ENCODE measurements around the gene ZBTB38. TPM values are rescaled to one million over a fixed set of nuclear protein-coding genes. Genes with fewer than 3 reads are reported as not detected.

Gene ZBTB38
- total and polyA plus RNA-seq, 8 donors = 5.7 to 46.8 (median 30.9) TPM

- WGBS, 2 donors = 87 to 97% methylated on average over 2 of the region's 2 CpGs
- FAIRE-seq (no peak), ATAC-seq (no peak), DNase-seq (no peak)
- Histone ChIP-seq H3K27me3 (no peaks in the 10 kb centered on the region), H3K4me3 (no peak overlapping the region), H3K27ac (no peak overlapping the region), H3K9me3 (no peaks in the 10 kb centered on the region), H3K36me3 (no peaks in the 10 kb centered on the region), H3K4me1 (no peaks in the 10 kb centered on the region)
- intact Hi-C loops (cut with DNase I) = no loop called here
- TF ChIP-seq CTCF (IDR thresholded peaks at IDR 0.05) = no peak
Observed at GRCh38 chr3:141343077-141343476, 25.2 kb upstream of the ZBTB38 start.

- no peak for FAIRE-seq
- no peak for TF ChIP-seq CTCF (IDR thresholded peaks at IDR 0.05)
Observed at GRCh38 chr3:141343865-141344271, 24.4 kb upstream of the ZBTB38 start.

GRCh38 chr3:141345528-141345927, 22.8 kb upstream of the ZBTB38 start:
- Histone ChIP-seq H3K9me3 (no peaks in the 10 kb centered on the region), H3K27ac (no peak overlapping the region), H3K36me3 (no peaks in the 10 kb centered on the region), H3K27me3 (no peaks in the 10 kb centered on the region), H3K4me1 (no peaks in the 10 kb centered on the region), H3K4me3 (no peak overlapping the region)
- no peak for ATAC-seq
- WGBS, 2 donors = 93 to 94% methylated on average over 2 of the region's 2 CpGs
- intact Hi-C loops (cut with DNase I) = no loop called here
- TF ChIP-seq CTCF (IDR thresholded peaks at IDR 0.05) = no peak
- no peak for DNase-seq
- FAIRE-seq = no peak

More at GRCh38 chr3:141343865-141344271, 24.4 kb upstream of the ZBTB38 start:
- Histone ChIP-seq H3K27me3 (no peaks in the 10 kb centered on the region), H3K4me3 (no peak overlapping the region), H3K27ac (no peak overlapping the region), H3K36me3 (no peaks in the 10 kb centered on the region), H3K9me3 (no peaks in the 10 kb centered on the region), H3K4me1 (no peaks in the 10 kb centered on the region)
- DNase-seq = no peak
- ATAC-seq = no peak
- intact Hi-C loops (cut with DNase I) = no loop called here
- 58 to 61% methylated on average over 3 of the region's 3 CpGs for WGBS, 2 donors

GRCh38 chr3:141346007-141346406, 22.3 kb upstream of the ZBTB38 start:
- no peaks in the 10 kb centered on the region for H3K9me3 ChIP-seq
- H3K27ac ChIP-seq = no peak overlapping the region
- no peaks in the 10 kb centered on the region for H3K27me3 ChIP-seq
- WGBS, 2 donors = 67 to 82% methylated on average over 4 of the region's 4 CpGs
- DNase-seq (no peak), FAIRE-seq (no peak), ATAC-seq (no peak)
- TF ChIP-seq CTCF (IDR thresholded peaks at IDR 0.05) = no peak
- H3K4me1 ChIP-seq = no peaks in the 10 kb centered on the region
- intact Hi-C loops (cut with DNase I) = no loop called here
- no peak overlapping the region for H3K4me3 ChIP-seq
- H3K36me3 ChIP-seq = no peaks in the 10 kb centered on the region

- no peaks in the 10 kb centered on the region for H3K4me1 ChIP-seq
- TF ChIP-seq CTCF (IDR thresholded peaks at IDR 0.05) = no peak
- H3K36me3 ChIP-seq = no peaks in the 10 kb centered on the region
- intact Hi-C loops (cut with DNase I) = no loop called here
- H3K4me3 ChIP-seq = no peak overlapping the region
- DNase-seq (no peak), FAIRE-seq (no peak), ATAC-seq (peak in 2 of 4 donors; percentile 42 to 51)
- WGBS, 2 donors = 62 to 69% methylated on average over 5 of the region's 5 CpGs
- no peak overlapping the region for H3K27ac ChIP-seq
- H3K27me3 ChIP-seq = no peaks in the 10 kb centered on the region
- no peaks in the 10 kb centered on the region for H3K9me3 ChIP-seq
Observed at GRCh38 chr3:141346418-141346817, 21.9 kb upstream of the ZBTB38 start.
